GM10266 (cell line): Measurements from ENCODE around the gene UBQLN4.
"Not testable (repeated sequence)": the region's sequence is repeated elsewhere in the genome, so short reads cannot be mapped to it uniquely, and the experiment has no call there.

ENCODE experiments used
- DNase-seq: peaks from one replicate; pipeline ENCODE4 v3.0.0; 2012; ENCODE audit errors: extremely low spot score
- CTCF ChIP-seq: IDR thresholded peaks from 2 replicates; pipeline ENCODE4 v1.5.1; 2012; ENCODE audit warnings: mild to moderate bottlenecking, low read depth; ENCODE audit not compliant: control insufficient read depth, insufficient read depth; ENCODE audit errors: missing control alignments

UBQLN4 gene

GRCh38 chr1:156051011-156051725 lies 2.4 kb downstream of the UBQLN4 start:
- DNase-seq, result no peak
- TF ChIP-seq CTCF, result no peak

- no peak for TF ChIP-seq CTCF
- DNase-seq, result no peak
Measured at GRCh38 chr1:156050376-156050775, 3.2 kb downstream of the UBQLN4 start.

- TF ChIP-seq CTCF, result no peak
- DNase-seq, result no peak
Measured at GRCh38 chr1:156048663-156049258, 4.8 kb downstream of the UBQLN4 start.

- TF ChIP-seq CTCF, result no peak
- no peak for DNase-seq
Measured at GRCh38 chr1:156045076-156045475, 8.5 kb downstream of the UBQLN4 start.

- TF ChIP-seq CTCF, result no peak
Measured at GRCh38 chr1:156042828-156043227, 10.8 kb downstream of the UBQLN4 start.

GRCh38 chr1:156034991-156035390 lies 18.6 kb downstream of the UBQLN4 start:
- not testable (repeated sequence) for DNase-seq

More at GRCh38 chr1:156042828-156043227, 10.8 kb downstream of the UBQLN4 start:
- DNase-seq, result no peak

GRCh38 chr1:156033011-156033410 lies 20.6 kb downstream of the UBQLN4 start:
- TF ChIP-seq CTCF, result no peak

More at GRCh38 chr1:156033011-156033410, 20.6 kb downstream of the UBQLN4 start:
- no peak for DNase-seq
